Measurements from ENCODE around the gene POLD2.

The POLD2 gene

DNA sequence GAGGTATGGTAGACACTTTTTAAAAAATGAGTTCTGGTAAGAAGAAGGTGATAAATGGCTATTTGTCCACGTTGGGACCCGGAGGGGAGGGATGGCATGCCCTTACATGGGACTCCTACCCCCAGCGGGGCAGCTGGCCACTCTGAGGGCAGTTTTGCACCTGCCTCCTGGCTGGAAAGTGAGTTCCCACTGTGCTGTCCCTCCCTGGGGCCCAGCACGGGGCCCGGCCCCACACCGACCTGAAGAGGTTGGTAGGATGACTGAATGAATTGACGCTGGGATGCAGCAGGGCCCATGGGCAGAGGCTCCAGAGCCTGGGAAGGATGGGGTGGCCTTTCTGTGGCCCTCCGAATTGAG is 19.8 kb downstream of the POLD2 start:
- in situ Hi-C loops (cut with MboI; ENCODE audit: low sequenced_read_pairs): no loop called here

GRCh38 chr7:44102846-44103565 is 20.3 kb downstream of the POLD2 start:
- in situ Hi-C loops (cut with MboI; ENCODE audit: low sequenced_read_pairs): no loop called here

DNA sequence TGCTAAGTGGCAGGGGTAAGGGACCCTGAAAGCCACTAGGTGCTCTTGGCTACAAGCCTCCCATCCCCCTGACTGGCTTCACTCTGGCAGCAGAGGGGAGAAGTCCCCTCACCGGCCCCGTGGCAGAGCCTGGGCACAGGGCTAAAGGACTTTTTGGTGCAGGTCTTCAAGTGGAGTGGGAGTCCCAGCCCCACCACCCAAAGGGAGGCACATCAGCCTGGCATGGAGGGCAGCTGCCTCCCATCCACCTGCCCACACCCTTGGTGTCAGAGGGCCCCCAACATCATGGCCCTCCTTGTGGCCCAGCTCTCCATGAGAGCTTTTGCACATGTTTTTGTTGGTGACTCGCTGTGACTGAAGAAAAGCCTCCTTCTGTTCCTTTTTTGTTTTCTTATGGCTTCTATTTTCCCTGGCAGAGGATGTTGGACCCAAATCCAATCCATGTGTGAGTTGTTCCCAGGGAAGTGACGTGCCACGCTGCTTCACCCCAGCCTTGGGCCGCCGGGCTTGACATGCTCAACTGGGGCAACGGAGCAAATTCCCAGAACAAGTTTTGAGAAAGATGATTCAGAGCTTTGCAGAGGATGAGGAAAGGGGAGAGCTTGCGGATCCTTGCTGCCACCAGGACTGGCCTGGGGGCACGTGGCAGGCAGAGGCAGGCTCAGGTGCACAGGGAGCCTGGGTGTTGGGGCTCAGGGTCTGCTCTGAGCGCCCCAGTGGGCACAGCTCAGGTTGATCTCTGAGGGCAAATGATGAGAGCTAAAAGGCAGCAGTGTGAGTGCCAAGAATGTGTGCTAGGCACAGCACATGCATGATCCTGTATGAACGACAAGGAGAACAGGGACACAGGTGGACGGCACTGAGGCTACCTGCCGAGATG is 21.1 kb downstream of the POLD2 start:
- in situ Hi-C loops (cut with MboI; ENCODE audit: low sequenced_read_pairs): no loop called here

DNA sequence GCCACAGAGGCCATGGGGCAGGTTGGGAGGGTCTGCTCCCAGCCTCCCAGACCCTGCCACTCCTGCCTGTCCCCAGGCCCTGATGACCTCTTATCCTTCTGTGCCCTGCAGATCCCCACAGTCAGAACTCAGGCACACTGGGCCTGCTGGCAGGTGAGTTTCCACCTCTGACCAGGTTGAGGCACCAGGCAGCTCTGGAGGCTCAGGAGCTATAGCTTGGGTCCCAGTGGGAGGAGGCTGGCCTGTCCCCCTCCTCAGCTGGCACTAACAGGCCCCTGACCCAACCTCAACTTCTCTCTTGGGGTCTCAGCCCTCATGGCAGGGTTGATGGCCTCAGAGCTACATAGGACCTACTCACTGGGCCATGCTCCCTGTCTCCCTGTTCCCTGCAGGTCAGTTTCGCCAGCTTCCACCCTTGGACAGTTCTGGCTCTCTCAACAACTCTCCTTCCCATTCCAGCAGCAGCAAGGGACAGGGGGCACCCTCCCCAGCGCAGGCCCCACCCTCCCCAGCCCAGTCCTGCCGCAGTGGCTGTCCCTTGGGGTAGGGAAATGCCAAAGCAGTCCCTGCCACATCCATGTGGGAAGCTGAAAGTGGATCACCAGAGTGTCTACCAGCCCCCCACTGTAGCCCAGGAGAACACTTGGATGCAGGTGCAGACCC is 21.9 kb downstream of the POLD2 start:
- in situ Hi-C loops (cut with MboI; ENCODE audit: low sequenced_read_pairs): no loop called here

DNA sequence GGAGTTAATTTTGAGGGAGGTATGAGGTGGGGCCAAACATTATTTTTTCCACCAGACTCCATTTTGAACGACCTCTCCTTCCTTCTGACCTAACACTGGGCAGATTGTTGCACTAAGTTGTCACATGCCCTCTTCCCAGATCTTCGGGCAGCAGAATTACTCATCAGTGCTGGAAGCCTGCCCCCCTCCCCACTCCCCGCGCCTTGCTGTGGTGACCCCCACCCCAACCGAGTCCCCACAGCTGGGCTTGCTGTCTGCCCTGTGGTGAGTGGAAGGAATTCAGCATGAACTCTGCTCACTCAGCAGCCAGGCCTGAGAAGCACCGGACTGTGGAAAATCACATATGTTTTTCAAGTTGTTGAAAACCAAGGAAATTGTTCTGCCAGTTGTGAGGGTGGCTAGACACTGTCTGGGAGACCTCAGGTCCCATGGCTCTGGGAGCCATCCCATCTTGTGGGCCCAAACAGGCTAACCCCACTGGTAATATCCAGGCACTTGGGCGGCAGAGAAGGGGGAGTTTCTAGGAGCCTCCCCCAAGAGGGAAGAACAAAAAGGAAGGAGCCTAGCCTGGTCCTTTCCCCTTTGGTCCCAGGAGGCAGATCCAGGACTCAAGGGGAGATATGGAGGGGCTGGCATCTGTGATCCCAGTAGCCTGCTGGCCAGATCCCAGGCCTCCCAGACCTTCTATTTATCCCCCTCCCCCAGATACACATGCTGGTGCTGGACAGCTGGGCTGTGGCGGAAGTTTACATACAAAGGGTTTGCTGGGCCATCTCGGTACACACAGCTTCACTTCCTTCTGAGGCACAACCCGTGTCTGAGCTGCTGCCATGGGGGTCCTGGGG is 22.7 kb downstream of the POLD2 start:
- in situ Hi-C loops (cut with MboI; ENCODE audit: low sequenced_read_pairs): no loop called here

GRCh38 chr7:44099669-44100068 is 23.7 kb downstream of the POLD2 start:
- in situ Hi-C loops (cut with MboI; ENCODE audit: low sequenced_read_pairs): no loop called here

DNA sequence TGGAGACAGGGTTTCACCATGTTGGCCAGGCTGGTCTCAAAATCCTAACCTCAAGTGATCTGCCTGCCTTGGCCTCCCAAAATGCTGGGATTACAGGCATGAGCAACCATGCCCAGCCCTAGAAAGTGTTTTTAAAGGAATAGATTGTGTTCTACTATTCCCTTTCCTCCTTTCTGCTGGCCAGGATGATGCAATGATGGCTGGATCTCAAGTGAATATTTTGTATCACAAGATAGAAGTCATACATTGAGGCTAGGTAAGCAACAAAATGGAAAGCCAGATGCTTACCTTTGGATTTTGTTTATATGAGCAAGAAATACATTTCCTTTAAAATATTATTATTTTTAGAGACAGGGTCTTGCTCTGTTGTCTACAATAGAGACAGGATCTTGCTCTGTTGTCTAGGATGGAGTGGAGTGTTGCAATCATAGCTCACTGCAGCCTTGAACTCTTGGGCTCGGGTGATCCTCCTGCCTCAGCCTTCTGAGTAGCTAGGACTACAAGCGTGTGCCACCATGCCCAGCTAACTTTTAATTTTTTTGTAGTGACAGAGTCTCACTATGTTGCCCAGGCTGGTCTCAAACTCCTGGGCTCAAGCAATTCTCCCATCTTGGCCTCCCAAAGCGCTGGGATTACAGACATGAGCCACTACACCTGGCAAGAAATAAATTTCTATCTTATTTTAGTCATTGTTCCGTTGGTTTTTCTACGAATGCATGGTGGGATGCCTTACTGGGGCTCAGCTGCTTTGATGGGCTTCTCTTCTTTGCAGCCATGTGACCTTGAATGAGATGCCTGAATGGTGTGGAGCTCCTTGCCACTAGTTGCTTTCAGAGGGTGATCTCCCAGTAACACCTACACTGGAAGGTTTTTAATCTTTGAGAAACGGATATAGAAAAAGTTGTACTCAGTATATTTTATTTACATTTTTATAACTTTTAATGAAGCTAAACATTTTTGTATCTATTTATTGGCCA is 25.0 kb downstream of the POLD2 start:
- in situ Hi-C loops (cut with MboI; ENCODE audit: low sequenced_read_pairs): no loop called here

GRCh38 chr7:44097064-44097932 is 26.1 kb downstream of the POLD2 start:
- in situ Hi-C loops (cut with MboI; ENCODE audit: low sequenced_read_pairs): no loop called here

DNA sequence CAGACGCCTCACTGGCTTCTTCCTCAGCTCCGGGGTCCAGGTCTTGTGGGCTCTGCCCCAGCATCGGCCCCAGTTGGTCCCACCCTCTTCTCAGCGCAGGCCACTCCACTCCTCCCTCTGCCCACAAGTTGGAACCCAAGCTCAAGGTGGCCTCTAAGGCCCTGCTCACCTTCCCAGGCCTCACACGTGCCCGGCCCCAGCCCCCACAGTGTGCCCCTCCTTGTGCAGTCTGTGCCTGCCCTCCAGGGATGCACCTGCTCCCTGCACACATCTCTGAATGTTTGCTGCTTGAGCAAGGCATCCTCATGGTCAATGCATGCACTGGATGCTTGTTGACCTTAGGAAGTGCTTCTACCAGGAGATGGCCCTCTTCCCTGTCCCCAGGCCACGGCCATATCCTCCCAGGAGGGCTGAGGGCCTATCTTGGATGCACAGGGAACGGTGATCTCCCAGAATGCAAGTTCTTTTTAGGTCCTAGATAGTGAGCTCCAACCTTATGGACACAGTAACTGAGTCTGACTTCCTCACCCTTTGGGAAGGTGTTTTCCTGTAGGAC is 26.9 kb downstream of the POLD2 start:
- in situ Hi-C loops (cut with MboI; ENCODE audit: low sequenced_read_pairs): no loop called here

DNA sequence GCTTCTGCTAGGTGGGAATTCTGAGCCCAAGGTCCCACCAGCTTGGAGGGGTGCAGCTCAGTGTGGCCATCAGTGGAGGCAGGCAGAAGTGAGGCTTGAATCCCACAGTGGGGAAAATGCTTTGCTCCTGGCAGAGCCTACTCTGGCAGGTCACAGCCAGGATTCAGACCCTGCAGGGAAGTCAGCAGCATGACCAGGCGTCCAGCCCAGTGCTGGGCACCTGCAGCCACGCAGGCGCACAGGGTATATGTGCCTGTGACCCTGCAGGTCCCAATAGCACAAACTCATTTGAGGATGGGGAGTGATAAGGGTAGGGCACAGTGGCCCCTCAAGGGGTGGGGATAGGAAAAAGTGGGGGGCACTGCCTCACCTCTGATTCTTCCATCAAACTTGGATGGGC is 27.6 kb downstream of the POLD2 start:
- in situ Hi-C loops (cut with MboI; ENCODE audit: low sequenced_read_pairs): no loop called here

DNA sequence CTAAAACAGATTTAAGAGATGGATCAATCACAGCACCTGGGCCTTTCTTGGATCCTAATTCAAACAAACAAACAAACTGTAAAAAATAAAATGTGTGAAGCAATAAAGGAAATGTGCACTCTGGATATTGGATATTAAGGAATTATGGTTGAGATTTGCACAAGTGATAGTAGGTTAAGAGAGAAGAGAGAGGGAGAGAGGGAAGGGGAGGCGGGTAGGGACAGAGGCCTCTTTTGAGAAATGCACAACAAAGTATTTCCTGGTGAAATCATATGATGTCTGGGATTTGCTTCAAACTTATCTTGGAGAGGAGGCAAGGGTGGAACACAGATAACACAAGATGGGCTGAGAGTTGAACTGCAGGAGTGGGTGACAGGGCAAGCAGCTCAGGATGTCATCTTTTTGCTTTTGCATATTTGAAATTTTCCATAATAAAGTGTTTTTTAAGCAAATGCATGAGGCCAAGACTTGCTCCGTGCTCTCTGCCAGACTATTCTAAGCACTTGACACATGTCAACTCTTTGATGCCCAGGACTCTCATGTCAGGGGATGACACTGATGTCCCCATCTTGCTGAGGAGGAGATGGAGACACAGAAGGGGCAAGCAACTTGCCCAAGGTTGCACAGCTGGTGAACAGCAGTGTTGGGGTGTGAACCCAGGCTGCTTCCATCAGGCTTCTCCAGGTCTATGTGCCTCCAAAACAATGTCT is 28.3 kb downstream of the POLD2 start:
- in situ Hi-C loops (cut with MboI; ENCODE audit: low sequenced_read_pairs): no loop called here

GRCh38 chr7:44094365-44094764 is 29.0 kb downstream of the POLD2 start:
- in situ Hi-C loops (cut with MboI; ENCODE audit: low sequenced_read_pairs): no loop called here

DNA sequence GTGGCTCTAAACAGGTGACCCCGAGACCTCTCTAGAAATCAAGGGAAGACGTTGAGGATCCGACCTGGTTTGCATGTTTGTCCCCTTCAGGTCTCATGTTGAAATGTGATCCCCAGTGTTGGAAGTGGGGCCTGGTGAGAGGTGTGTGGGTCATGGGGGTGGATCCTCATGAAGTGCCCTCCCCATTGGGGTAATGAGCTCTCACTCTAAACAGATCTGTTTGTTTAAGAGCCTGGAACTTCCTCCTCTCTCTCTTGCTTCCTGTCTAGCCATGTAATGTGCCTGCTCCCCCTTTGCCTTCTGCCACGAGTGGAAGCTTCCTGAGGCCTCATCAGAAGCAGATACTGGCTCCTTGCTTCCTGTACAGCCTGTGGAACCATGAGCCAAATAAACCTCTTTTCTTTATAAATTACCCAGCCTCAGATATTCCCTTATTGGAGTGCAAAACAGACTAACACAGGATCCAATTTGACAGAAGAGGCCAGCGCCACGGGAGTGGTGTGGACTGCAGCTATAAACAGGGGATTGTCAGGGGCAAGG is 30.2 kb downstream of the POLD2 start:
- in situ Hi-C loops (cut with MboI; ENCODE audit: low sequenced_read_pairs): no loop called here

- in situ Hi-C loops (cut with MboI; ENCODE audit: low sequenced_read_pairs): no loop called here
Measured at GRCh38 chr7:44087911-44088838, 35.2 kb downstream of the POLD2 start.

DNA sequence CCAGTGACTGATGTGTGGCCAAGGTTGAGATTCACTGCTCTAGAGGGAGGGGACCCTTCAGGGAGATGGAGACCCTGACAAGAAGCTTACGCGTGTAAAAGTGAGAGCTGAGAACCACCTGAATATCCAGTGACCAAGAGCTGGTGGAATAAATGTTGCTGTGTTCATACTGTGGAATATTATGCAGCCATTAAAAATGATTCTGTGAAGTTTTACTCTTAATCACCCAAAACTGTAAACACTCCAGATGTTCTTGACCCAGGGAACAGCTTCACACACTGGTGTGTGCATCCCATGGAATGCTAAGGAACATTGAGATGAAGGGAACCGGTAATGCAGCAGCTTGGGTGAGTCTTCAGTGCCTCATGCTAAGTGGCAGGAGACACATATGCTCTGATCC is 36.7 kb downstream of the POLD2 start:
- in situ Hi-C loops (cut with MboI; ENCODE audit: low sequenced_read_pairs): no loop called here

- in situ Hi-C loops (cut with MboI; ENCODE audit: low sequenced_read_pairs): no loop called here
Measured at GRCh38 chr7:44085546-44085945, 37.8 kb downstream of the POLD2 start.

DNA sequence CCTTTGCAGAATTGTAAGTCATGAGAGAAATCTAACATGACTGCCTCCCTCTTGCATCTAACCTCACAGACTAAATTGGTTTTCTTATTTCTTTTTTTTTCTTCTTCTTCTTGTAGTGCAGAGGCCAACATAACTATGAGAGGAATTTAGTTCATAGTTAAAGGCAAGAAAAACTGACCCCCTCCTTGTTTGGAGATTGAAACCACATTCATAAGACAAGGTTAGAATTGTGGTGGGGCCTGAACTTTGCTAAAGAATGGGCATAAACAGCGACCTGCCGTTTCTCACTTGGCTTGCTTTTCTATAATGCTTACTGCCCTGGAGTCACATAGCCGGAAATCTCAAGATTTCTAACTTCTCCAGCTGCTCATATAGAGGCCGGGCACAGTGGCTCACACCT is 38.6 kb downstream of the POLD2 start:
- in situ Hi-C loops (cut with MboI; ENCODE audit: low sequenced_read_pairs): no loop called here
